GM21381 (cell line): Measurements from ENCODE around the gene ANKRD27.
"Not testable (repeated sequence)": the region's sequence is repeated elsewhere in the genome, so short reads cannot be mapped to it uniquely, and the experiment has no call there.

Experiments
- ATAC-seq: cut with Tn5 transposase; IDR thresholded peaks from one replicate; pipeline ENCODE4 v1.9.1; 2021; ENCODE audit warnings: mild to moderate bottlenecking, moderate library complexity; ENCODE audit not compliant: unreplicated experiment

ANKRD27 gene

DNA sequence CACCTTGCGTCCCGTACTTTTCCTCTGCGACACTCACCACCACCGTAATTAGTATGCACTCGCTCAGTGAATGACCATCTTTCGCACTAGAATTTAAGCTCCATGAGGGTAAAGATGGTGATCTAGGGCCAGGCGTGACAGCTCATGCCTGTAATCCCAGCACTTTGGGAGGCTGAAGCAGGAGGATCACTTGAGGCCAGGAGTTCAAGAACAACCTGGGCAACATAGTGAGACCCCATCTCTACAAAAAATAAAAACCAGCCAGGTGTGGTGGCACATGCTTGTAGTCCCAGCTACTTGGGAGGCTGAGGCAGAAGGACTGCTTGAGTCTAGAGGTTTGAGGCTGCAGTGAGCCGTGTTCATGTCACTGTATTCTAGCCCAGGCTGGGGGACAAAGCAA, 18.6 kb downstream of the ANKRD27 start:
- not testable (repeated sequence) for ATAC-seq

DNA sequence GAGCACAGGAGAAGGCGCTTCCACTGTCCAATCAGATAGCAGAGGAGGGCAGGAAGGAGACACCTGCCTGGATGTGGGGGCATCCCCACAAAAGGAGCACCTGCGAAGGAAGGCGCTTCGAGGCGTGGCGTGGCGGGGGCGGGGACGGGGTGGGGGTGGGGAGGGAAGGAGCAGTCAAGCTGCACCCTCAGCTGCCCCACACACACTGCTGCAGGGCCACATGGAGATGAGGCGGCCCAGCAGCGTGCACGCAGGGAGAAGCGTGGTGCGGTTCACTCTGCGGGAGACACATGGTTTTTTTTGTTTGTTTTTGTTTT, 21.4 kb downstream of the ANKRD27 start:
- ATAC-seq: no peak

DNA sequence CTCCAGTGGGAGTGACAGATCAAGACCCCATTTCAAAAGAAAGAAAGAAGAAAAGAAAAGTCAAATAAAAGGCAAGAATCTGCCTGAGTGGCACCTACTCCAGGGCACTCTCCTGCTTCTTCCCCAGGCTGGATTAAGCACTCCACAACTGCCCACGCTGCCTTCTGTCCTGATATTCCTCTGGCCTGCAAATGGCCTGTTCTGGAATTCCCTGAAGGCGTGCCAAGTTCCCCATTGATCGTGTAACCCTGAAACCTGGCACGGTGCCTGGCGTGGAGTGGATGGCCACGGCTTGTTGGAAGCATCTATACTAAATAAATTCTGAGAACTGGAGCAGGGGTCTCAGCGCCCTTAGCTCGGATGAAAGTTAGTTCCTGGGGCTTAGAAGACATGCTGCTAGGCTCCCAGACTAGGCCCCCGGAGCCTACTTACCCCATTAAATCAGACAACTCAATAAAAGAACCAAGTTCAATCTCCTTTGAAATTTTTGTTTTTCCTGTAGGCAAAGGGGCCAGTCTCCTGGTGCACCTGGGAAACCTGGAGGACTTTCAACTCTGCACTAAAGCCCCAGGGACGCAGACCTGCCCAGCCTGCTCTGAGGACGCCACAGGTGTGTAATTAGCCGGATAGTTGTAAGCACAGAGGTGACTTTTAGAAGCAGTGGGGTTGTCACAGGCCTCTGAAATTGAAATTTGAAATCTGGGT, 21.9 kb downstream of the ANKRD27 start:
- no peak for ATAC-seq

DNA sequence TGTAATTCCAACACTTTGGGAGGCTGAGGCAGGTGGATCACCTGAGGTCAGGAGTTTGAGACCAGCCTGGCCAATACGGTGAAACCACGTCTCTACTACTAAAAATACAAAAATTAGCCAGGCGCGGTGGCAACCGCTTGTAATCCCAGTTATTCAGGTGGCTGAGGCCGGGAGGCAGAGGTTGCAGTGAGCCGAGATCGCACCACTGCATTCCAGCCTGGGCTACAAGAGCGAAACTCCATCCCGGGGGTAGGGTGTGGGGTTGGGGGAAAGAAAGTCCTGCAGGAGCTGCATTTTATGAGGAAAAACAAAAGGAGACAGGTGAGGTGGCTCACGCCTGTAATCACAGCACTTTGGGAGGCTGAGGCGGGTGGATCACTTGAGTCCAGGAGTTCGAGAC, 22.6 kb downstream of the ANKRD27 start:
- ATAC-seq: not testable (repeated sequence)

DNA sequence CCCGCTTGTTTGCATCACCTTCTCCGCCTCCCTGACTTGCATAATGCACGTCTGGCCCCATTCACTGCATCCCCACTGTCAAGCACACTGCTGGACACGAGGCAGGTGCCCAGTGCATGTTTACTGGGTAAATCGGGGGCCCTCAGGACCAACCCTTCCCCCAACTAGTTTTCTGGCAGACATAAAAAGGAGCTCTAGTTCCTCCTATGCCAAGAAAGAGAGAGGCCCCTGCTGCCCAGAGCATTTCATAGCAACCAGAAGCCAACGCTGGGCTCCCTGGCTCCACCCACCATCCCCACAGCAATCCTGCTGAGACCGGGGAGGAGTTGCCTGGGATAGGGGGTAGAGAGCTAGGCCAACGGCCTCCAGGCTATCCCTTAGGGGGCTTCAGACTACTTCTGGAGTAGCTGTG, 23.2 kb downstream of the ANKRD27 start:
- ATAC-seq: no peak

DNA sequence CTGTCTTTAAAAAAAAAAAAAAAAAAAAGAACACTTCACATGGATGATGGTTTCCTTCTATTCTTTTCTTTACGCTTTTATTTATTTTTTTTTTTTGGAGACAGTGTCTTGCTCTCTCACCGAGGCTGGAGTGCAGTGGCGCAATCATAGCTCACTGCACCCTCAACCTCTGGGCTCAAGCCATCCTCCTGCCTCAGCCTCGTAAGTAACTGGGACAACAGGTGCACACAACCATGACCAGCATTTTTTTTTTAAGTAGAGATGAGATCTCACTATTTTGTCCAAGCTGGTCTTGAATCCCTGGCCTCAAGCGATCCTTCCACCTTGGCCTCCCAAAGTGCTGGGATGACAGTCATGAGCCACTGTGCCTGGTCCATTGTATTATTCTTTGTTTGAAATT, 24.3 kb downstream of the ANKRD27 start:
- ATAC-seq: no peak

DNA sequence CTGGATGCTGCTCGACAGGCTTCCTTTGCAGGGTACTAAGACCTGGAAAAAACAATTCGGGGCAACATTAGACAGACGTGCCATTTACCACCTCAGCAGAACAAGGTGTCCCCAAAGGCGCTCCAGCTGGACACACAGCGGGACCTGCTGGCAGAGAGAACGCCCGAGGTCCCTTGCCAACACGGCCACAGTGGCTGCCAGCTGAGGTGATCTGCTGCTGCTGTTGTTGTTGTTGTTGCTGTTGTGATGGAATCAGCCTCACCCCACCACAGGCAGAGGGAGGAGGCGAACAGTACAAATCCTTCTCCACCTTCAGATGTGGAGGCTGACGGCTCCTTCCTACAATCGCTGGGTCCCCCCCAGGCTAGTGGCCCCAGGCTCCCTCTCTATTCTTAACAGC, 25.2 kb downstream of the ANKRD27 start:
- no peak for ATAC-seq

DNA sequence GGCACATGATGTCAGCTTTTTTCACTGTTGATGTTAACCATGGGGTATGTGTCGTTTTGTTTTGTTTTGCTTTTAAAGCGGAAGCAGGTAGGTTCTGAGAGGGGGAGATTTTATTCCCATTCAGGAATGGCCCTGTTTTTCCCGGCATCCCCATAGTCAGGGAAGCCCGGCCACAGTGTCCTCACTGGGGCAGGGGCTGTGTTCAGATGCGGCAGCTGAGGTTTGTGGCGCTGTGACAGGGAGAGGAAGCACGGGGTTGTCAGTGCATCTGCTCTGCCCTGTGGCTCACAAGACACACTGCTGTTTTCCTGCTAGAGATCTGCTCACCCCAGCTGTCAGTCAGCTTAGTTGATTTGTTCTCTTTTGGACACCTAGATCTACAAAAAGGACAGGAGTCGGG, 27.6 kb downstream of the ANKRD27 start:
- ATAC-seq: no peak

DNA sequence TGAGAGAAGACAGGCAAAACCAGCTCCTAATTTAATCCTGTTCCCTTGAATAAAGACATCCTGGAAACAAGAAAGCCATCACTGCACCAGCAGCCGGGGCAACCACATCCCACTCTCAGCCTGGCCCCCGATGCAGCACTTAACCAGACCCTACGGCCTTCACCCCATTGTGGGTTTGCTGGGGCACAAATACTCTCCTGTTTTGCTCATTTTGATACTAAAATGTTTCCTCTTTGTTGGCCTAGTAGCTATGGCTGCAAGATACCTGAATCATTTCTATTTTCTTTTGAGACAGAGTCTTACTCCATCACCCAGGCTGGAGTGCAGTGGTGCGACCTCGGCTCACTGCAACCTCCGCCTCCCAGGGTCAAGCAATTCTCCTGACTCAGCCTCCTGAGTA, 28.4 kb downstream of the ANKRD27 start:
- ATAC-seq: no peak

DNA sequence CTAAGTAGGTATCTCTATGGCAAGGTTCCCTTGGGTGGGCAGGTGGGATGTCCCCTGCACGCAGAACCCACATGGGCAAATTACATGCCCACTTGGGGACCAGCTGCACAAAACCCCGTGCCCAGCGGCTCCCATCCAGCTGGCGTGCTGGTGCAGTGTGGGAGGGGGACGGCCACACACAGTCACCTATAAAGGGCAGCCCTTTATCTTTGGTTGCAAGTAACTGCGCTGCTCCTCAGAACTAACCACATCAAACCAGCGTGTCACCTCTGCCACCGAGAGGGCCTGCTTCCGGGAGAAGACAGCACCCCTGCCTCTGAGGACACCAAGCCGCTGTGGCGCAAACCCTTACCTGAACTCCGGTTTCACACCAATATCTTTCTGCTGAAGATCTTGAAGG, 32.2 kb downstream of the ANKRD27 start:
- no peak for ATAC-seq

DNA sequence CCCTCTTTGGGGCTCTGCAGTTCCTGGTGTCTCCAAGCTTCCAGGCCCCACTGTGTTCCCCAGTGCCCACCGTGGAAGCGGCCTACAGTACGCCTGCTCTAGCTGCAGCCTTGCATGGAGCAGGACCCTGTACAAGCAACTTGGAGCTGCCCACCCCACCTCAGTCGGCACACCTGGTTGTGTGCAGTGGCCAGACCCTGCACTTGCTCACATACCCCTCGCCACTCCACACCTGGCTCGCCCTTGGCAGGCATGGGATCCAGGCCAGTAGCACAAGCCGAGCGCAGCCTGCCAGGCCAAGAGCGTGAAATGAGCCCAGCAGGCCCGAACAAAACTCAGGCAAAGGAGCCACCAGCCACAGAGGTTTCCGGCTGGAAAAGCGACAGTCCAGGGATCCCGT, 36.4 kb downstream of the ANKRD27 start:
- ATAC-seq: no peak

DNA sequence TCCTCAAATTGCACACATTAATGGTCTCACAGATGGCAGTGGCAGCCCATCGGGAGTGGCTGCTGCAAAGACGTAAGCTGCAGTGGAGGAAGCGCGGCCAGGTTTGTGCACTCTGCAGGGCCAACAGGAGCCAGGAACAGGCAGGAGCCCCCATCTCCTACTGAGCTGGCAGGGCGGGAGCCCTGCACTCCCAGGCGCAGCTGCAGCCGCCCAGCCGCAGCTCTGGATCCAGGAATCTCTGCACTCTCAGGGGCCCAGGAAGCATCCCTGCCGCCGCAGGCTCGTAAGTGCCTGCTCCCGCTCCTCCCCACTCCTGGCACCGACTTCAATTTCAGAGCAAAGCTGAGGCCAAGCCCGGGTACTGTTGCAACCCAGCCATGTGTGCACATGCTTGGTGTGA, 37.5 kb downstream of the ANKRD27 start:
- no peak for ATAC-seq

DNA sequence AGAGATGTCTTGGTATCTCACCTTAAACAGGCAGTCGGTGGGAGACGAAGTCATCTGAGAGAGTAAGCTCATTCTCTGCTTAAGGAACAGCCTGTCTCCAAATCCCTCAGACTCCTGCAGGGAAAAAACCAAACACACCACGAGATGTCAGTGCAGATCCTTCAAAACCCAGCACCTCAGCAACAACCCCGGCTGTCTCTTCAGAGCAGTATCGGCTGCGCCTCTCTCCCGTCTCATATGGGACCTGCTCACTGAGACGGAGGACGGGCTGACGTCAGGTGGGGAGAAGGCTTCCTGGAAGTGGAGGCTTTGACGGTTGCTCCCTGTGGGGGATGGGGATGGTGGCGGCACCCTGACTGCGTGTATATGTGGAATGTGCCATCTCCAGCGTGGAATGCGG, 43.6 kb downstream of the ANKRD27 start:
- no peak for ATAC-seq

DNA sequence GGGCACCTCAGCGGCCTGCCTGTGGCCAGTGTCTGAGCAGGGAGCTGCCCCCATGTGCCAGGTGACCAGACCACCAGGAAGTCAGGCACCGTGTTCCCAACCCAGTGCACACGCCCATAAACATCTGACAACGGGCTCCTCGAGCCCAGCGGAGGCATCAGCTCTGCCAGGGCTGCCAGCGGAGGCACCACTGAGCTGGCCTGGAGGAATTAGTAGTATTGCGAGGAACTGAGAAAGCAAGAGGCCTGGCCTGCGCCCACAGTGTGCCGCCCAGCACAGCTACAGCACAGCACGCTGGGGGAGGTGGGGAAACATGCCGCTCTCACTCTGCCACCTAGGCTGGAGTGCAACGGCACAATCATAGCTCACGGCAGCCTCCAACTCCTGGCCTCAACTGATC, 44.6 kb downstream of the ANKRD27 start:
- ATAC-seq: no peak

DNA sequence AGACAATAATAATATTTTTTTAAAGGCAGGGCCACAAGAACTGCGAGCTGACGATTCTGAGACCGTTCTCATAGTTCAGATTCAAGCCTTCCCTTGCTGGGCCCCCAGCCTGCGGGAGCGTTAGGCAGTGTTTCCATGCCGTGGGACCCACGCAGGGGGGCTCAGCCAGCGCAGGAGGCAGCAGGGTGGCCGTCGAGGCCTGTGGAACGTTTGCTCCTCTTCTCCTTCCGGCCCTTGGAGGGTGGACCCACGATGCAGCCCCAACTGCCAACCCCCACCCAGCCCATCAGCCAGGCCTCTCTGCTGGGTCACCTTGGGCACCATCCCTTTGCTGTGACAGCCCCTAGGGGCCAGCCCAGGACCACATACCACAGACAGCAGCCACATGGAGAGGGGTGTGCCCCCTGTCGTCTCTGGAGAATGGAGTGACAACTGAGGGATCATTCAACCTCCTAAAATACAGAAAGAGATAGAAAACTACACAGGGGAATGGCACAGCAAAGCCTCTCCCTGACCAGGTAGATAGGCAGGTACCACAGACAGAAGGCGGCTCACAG, 47.2 kb downstream of the ANKRD27 start:
- ATAC-seq: no peak

DNA sequence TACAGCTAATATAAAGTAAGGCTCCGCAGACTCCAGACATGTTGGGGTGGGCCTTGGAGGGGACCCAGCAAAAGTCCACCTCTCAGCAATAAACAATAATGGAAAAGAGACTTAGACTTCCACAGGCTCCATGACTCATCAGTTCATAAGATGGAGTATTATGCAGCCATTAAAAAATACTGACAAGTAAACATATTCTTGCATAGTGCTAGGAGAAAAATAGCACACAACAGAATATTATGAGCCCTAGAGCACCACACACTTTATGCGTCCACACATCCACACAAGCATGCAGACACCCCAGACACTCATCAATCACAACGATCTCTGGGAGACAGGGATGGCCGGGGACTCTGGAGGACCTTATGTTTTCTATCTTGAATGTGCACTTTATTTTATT, 48.0 kb downstream of the ANKRD27 start:
- no peak for ATAC-seq

DNA sequence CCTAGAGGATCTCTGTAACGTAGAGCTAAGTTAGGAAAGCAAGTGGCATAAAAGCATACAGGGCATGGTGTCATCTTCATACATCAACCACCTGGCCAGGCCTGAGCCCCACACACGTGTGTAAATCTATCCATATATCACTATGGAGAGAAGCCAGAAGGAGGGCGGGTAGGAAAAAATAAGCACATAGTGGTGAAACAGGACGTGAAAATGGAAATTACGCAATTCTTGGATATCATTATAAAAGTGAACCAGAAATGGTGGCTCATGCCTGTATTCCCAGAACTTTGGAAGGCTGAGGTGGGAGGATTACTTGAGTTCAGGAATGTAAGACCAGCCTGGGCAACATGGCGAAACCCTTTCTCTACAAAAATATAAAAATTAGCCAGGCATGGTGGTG, 50.6 kb downstream of the ANKRD27 start:
- no peak for ATAC-seq

DNA sequence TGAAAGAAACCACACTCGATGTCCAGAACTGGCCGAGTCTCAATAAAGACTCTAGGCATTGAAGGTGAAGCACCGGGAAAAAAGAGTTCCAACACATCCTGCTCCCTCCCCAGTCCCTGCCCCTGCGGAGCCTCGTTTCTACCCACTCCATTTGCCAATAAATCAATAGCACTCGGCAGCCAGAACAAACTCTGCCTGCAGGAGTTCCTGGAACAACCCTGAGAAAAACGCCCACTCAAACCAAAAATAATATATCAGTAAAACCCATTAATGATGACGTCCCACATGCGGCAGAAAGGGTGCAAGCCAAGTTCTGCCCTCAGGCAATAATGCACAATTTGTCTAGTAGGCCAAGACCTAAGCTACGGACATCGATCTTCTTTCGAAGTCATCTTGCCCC, 53.0 kb downstream of the ANKRD27 start:
- ATAC-seq: no peak

DNA sequence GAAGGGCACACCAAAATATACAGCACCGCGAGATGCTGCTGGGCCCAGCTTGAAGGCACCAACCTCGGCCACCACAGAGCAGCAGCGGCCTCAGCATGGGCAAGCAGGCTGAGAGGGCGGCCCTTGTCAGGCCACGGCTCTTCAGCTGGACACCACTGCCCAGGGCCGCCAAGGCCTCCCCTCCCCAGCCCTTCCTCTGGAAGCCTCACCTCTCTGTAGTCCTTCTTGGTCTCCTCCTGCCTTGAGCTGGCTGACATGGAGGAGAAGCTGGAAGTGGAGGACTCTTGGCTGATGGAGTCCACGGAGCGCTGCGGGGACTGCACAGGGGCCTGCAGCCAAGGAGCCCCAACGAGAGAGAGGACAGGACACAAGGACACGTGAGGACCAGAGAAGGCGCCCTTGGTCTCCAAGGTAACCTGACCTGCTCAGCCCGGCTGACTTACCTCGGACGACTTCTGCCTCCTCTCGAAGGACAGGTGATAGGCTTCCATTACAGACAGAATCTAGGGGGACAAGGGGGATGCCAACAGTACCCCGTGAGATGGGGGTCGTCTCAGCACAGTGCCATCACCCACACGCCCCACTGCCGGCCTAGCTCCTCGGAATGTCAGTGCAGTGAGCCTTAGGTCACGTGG, 55.8 kb downstream of the ANKRD27 start:
- ATAC-seq: no peak

DNA sequence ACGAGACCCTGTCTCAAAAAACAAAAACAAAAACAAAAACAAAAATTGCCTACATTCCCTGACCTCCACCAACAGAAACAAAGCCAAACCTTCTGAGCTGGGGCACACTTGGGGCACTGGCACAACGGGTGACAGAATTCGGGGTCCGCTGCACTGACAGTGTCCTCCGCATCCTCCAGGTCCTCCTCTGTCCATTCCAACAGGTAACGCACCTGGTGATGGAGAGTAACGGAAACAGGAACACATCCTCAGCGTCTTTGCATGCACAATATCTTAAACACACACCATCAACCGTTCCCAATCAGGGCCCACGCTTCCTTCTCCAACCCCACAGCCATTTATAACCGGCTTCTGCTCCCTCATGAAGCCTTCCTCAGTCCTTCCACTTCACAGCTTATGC, 59.4 kb downstream of the ANKRD27 start:
- no peak for ATAC-seq

DNA sequence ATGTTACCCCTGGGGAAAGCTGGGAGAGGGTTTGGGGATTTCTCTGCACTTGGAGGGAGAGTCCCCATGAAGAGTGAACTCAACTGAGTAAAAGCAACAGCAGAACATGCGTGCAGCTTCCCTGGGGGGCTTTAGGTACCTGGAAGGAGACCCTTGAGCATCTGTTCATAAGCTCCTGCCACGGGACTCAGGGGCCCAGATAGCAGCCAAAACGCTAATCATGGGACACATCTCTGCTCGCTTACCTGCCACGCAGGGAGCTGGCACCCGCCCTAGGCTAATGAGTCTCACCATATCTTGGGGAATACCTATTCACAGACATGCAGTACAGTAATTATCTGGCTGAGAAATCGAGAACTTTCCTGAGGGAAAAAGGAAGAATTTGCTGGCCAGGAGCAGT, 60.1 kb downstream of the ANKRD27 start:
- ATAC-seq: no peak

DNA sequence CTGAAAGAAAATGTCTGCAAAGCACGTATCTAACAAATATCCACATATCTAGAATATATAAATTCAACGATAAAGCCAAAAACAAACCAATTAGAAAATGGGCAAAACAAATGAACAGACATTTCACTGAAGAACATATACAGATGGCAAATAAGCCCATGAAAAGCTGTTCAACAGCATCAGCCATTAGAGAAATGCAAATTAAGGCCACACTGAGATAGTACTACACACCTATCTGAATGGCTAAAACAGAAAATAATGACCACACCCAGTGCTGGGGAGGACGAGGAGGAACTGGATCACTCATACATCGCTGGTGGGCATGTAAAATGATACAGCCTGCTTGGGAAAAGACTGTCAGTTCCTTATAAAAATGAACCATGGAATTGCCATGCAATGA, 62.0 kb downstream of the ANKRD27 start:
- ATAC-seq: no peak

DNA sequence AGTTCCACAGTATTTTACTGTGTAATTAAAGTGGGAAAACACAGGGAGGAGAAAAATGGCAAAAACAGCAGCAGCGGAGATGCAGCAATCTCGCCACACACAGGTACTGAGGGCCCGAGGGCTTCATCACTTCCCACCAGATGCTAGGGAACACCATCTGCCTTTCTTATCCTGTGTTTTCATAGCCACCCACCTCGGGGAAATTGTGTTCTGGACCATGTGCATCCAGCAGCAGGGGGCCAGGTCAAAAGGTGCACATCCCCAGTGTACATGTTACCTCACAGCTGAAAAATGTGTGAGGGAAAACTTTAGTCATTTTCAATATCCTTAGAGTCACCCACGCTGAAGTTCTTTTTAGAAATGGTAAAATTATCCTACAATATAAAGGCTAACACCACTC, 63.8 kb downstream of the ANKRD27 start:
- no peak for ATAC-seq
